ENCODE results near the gene TRIO.

The TRIO gene

GRCh38 chr5:14112998-14113652 is 30.0 kb upstream of the TRIO start:
- no peaks in the 10 kb centered on the region for H3K36me3 ChIP-seq (ENCODE audit: insufficient read depth, low read length)
- no peak overlapping the region for H3K9ac ChIP-seq (ENCODE audit: low read depth, low read length)
- peaks cover 22% of the 10 kb centered on the region for H3K4me1 ChIP-seq (ENCODE audit: insufficient read depth, low read length)
- H3K9me3 ChIP-seq (ENCODE audit: control insufficient read depth, insufficient read depth, low read length) = no peaks in the 10 kb centered on the region

DNA sequence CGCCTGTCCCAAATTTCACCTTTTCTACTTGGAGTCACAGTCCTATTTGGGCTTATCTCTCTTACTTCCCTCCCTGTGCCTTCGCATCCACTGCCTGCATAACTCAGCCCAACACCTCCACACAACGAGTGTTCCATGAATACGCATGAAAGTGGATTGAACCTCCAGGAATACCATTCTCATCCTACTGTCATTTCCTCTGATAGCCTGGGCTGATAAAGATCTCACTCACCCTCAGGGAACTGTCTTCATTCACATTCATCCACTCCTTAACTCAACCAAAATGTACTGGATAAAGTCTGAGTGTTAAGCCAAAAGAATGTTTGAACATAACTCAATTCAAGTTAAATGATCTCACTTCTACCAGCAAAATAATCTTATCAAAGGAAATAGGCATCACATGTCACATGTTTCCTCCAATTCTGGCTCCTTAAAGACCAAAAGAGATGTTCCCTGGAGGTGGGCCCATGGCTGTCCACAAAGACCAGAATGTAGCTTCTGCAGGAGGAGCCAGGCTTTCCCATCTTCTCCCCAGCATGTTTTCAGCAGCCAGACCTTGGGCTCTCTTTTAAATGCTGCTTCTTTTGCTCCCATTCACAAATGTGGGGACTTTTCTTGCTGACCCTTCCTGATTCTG is 28.4 kb upstream of the TRIO start:
- H3K36me3 ChIP-seq (ENCODE audit: insufficient read depth, low read length) = no peaks in the 10 kb centered on the region
- peaks cover 34% of the 10 kb centered on the region for H3K4me1 ChIP-seq (ENCODE audit: insufficient read depth, low read length)
- H3K9ac ChIP-seq (ENCODE audit: low read depth, low read length) = no peak overlapping the region
- no peaks in the 10 kb centered on the region for H3K9me3 ChIP-seq (ENCODE audit: control insufficient read depth, insufficient read depth, low read length)

DNA sequence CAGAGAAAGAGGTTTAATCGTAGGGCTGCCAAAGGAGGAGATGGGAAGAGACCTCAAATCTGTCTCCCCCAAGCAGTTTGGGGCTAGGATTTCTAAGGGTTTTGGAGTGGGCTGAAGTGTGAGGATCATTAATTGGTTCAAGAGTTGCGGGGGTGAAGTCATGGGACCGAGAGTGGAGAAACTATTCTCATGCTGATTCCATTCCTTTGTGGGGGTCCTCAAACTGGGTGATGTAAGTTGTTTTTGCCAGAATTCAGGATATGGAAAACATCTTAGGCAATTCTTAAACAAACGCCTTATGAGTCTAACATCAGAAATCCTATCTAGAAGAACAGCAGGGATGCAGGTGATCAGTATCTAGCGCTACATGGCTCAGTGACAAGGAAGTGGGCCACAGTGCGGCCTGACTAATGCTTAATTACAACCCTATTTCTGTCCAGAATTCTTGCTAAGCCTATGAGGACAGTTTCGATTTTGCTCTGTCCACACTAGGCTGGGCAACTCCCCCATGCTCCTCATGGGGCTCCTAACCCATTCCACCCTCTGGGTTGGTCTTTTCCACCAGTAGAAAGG is 27.7 kb upstream of the TRIO start:
- peaks cover 34% of the 10 kb centered on the region for H3K4me1 ChIP-seq (ENCODE audit: insufficient read depth, low read length)
- no peaks in the 10 kb centered on the region for H3K36me3 ChIP-seq (ENCODE audit: insufficient read depth, low read length)
- H3K9ac ChIP-seq (ENCODE audit: low read depth, low read length) = no peak overlapping the region

DNA sequence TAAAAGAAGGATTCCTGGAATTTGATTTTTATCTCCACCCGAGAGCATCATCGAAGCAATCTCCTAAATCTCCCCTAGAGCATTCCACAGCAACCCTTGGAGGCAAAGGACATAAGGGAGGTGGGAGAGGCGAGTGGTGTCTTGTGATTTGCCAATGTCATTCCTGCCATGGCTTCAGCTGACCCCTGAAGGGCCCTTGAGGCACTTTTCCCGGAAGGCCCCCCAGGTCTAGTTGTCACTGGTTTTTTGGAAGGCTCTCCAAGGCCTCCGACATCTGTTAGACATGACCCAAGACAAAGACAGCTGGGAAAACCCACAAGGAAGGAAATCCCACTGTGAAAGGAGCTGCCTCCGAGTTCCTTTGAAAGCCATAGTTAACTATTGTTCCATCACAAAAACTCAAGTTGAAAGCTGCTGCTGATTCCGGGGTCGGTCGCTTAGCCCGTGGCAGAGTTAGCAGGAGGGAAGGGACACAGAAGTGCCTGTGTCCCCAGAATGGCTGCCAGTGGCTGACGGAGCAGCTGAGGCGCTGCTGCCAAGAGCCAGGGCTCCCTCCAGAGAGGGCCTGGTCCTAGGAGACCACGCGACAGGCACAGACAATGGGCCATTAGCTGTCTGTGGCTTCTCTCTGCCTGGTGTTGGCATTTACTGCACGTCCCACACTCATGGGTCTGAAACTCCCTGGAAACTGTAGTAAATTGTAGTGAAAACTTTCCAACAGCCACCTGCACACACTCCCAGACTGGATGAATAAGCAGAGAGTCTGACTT is 24.4 kb upstream of the TRIO start:
- Histone ChIP-seq H3K9me3 (ENCODE audit: control insufficient read depth, insufficient read depth, low read length) (no peaks in the 10 kb centered on the region), H3K36me3 (ENCODE audit: insufficient read depth, low read length) (no peaks in the 10 kb centered on the region), H3K9ac (ENCODE audit: low read depth, low read length) (no peak overlapping the region), H3K4me1 (ENCODE audit: insufficient read depth, low read length) (peaks cover 34% of the 10 kb centered on the region)

More for the DNA sequence above, 27.7 kb upstream of the TRIO start:
- H3K9me3 ChIP-seq (ENCODE audit: control insufficient read depth, insufficient read depth, low read length) = no peaks in the 10 kb centered on the region

DNA sequence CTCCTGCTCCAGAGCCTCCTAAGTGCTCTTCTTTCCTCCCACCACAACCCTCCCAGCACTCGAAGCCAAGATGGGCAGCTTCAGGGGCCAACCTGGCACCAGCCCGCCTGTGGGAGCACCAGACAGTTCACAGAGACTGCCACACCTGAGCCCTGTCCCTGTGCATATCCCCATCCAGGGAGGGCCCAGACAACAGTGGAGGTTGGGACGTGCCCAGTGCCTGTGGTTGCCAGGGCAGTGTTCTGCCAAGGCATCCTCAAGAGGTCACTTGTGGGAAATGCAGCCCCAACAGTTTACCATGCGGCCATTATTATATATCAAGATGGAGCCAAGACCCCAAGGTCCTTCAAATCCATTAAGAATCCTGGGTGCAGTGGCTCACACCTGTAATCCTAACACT is 23.0 kb upstream of the TRIO start:
- Histone ChIP-seq H3K36me3 (ENCODE audit: insufficient read depth, low read length) (no peaks in the 10 kb centered on the region), H3K9me3 (ENCODE audit: control insufficient read depth, insufficient read depth, low read length) (no peaks in the 10 kb centered on the region), H3K9ac (ENCODE audit: low read depth, low read length) (no peak overlapping the region), H3K4me1 (ENCODE audit: insufficient read depth, low read length) (peaks cover 22% of the 10 kb centered on the region)

DNA sequence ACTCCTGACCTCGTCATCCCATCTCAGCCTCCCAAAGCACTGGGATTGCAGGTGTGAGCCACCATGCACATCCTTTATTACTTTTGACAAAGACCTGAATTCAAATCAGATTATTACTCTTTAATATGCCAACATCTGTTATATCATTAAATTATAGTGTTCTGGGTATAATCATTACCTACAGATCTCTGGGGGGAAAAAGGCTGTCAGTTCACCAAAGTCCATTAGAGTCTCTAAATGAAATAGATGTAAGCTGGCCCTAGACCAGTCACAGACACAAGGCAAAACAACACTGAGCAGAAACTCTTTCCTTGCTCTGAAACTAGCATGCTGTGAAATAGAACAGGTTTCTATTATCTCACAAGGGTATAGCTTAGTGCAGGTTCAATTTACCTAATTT is 21.6 kb upstream of the TRIO start:
- Histone ChIP-seq H3K36me3 (ENCODE audit: insufficient read depth, low read length) (no peaks in the 10 kb centered on the region), H3K9ac (ENCODE audit: low read depth, low read length) (no peak overlapping the region), H3K4me1 (ENCODE audit: insufficient read depth, low read length) (peaks cover 13% of the 10 kb centered on the region), H3K9me3 (ENCODE audit: control insufficient read depth, insufficient read depth, low read length) (no peaks in the 10 kb centered on the region)

- Histone ChIP-seq H3K9me3 (ENCODE audit: control insufficient read depth, insufficient read depth, low read length) (no peaks in the 10 kb centered on the region), H3K4me1 (ENCODE audit: insufficient read depth, low read length) (peaks cover 13% of the 10 kb centered on the region)
These were observed 21.1 kb upstream of the TRIO start for GRCh38 chr5:14122089-14122488.

GRCh38 chr5:14123551-14123950 is 19.6 kb upstream of the TRIO start:
- Histone ChIP-seq H3K4me1 (ENCODE audit: insufficient read depth, low read length) (peaks cover 8% of the 10 kb centered on the region), H3K9me3 (ENCODE audit: control insufficient read depth, insufficient read depth, low read length) (no peaks in the 10 kb centered on the region), H3K36me3 (ENCODE audit: insufficient read depth, low read length) (no peaks in the 10 kb centered on the region), H3K9ac (ENCODE audit: low read depth, low read length) (no peak overlapping the region)

More at GRCh38 chr5:14122089-14122488, 21.1 kb upstream of the TRIO start:
- Histone ChIP-seq H3K36me3 (ENCODE audit: insufficient read depth, low read length) (no peaks in the 10 kb centered on the region), H3K9ac (ENCODE audit: low read depth, low read length) (no peak overlapping the region)

- Histone ChIP-seq H3K36me3 (ENCODE audit: insufficient read depth, low read length) (no peaks in the 10 kb centered on the region), H3K9me3 (ENCODE audit: control insufficient read depth, insufficient read depth, low read length) (no peaks in the 10 kb centered on the region), H3K9ac (ENCODE audit: low read depth, low read length) (no peak overlapping the region), H3K4me1 (ENCODE audit: insufficient read depth, low read length) (peaks cover 4% of the 10 kb centered on the region; the same call in 1 of the 2 replicates)
These were observed 19.1 kb upstream of the TRIO start for GRCh38 chr5:14123974-14124482.

DNA sequence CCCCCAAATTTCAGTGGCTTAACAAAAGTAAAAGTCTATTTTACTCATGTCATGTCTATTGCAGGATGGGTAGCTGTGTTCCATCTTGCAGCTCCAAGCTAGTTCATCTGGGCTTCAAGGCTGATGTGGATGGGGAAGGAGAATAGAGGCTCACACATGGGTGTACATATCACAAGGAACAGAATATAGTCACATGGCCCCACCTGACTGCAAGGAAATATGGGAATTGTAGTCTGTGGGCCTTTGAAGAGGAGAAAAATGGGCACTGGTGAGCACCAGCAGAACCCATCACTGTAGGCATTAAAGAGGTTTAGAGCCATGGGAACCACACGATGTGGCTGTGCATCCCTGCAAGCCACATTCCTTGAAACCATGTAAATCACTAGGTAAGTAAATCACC is 17.9 kb upstream of the TRIO start:
- no peaks in the 10 kb centered on the region for H3K36me3 ChIP-seq (ENCODE audit: insufficient read depth, low read length)

DNA sequence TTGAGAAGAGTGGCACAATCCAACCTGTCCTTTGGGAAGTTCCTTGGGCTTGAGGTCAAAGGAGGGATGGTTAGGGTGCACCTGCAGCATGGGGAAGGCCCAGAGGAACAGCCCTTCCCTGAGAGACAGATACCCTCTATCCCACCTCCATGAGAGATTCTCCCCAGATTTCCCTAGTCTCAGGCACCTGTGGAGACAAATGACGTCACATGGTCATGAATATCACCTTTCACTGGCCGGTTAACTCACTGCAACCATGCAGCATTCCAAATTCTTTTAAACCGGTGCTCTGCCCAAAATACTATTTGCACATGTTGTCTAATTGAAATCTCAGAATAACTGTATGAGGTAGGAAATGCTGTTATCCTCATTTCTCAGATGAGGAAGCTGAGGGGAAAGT is 15.6 kb upstream of the TRIO start:
- Histone ChIP-seq H3K4me1 (ENCODE audit: insufficient read depth, low read length) (no peaks in the 10 kb centered on the region), H3K9ac (ENCODE audit: low read depth, low read length) (no peak overlapping the region), H3K36me3 (ENCODE audit: insufficient read depth, low read length) (no peaks in the 10 kb centered on the region), H3K9me3 (ENCODE audit: control insufficient read depth, insufficient read depth, low read length) (no peaks in the 10 kb centered on the region)

More for the DNA sequence above, 17.9 kb upstream of the TRIO start:
- Histone ChIP-seq H3K9ac (ENCODE audit: low read depth, low read length) (no peak overlapping the region), H3K4me1 (ENCODE audit: insufficient read depth, low read length) (no peaks in the 10 kb centered on the region), H3K9me3 (ENCODE audit: control insufficient read depth, insufficient read depth, low read length) (no peaks in the 10 kb centered on the region)

DNA sequence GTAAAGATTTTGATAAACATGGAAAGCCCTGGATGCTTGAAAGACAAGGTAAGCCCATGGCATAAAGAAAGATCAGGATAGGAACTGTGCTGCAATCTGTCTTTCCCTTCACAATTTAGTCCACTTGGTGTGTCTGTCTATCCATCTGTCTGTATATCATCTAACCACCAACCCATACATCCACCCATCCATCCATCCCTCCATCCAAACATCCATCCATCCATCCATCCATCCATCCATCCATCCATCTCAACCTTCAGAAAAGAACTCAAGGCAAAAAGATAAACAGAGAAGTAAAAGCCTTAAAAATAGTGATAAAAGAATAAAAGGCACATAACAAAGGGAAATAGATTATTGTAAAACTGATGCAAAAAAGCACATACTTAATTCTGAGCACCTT is 15.1 kb upstream of the TRIO start:
- no peaks in the 10 kb centered on the region for H3K36me3 ChIP-seq (ENCODE audit: insufficient read depth, low read length)
- H3K4me1 ChIP-seq (ENCODE audit: insufficient read depth, low read length) = no peaks in the 10 kb centered on the region
- no peaks in the 10 kb centered on the region for H3K9me3 ChIP-seq (ENCODE audit: control insufficient read depth, insufficient read depth, low read length)
- H3K9ac ChIP-seq (ENCODE audit: low read depth, low read length) = no peak overlapping the region

GRCh38 chr5:14129123-14129522 is 14.0 kb upstream of the TRIO start:
- Histone ChIP-seq H3K36me3 (ENCODE audit: insufficient read depth, low read length) (no peaks in the 10 kb centered on the region), H3K9ac (ENCODE audit: low read depth, low read length) (no peak overlapping the region), H3K9me3 (ENCODE audit: control insufficient read depth, insufficient read depth, low read length) (no peaks in the 10 kb centered on the region), H3K4me1 (ENCODE audit: insufficient read depth, low read length) (no peaks in the 10 kb centered on the region)

- no peak overlapping the region for H3K9ac ChIP-seq (ENCODE audit: low read depth, low read length)
- no peaks in the 10 kb centered on the region for H3K4me1 ChIP-seq (ENCODE audit: insufficient read depth, low read length)
- H3K9me3 ChIP-seq (ENCODE audit: control insufficient read depth, insufficient read depth, low read length) = peaks cover 3% of the 10 kb centered on the region
- no peaks in the 10 kb centered on the region for H3K36me3 ChIP-seq (ENCODE audit: insufficient read depth, low read length)
These were observed 11.2 kb upstream of the TRIO start for GRCh38 chr5:14131855-14132503.
